ENCODE data around the gene JAKMIP1.

The JAKMIP1 gene

DNA sequence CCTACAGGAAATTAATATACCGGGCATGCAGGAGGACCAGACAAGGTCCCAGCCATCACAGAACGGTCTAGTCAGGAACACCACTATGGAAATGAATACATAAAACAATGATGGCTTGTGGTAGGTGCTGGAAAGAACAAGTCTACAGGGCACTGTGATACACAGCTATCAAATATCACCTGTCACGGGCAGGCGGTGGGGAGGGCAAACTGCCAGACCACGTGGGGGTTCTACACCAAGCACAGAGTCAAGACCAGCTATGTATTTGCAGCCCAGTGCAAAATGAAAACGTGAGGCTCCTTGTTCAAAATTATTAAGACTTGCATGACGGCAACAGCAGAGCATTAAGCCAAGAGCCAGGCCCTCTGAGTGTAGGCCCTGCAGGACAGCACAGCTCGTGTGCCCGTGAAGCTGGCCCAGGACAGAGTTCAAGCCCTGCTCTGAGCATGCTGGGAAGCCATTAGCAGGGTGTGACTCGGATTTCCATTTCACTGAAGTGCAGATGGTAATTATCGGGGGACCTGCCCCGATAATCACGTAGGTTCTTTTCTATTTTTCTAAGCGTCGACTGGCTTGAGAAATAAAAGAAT is 83.6 kb downstream of the JAKMIP1 start:
- DNase-seq (ENCODE audit: extremely low read depth, low read depth): no peak
- TF ChIP-seq CTCF (IDR thresholded peaks at IDR 0.05; ENCODE audit: low read depth, low read length): no peak

DNA sequence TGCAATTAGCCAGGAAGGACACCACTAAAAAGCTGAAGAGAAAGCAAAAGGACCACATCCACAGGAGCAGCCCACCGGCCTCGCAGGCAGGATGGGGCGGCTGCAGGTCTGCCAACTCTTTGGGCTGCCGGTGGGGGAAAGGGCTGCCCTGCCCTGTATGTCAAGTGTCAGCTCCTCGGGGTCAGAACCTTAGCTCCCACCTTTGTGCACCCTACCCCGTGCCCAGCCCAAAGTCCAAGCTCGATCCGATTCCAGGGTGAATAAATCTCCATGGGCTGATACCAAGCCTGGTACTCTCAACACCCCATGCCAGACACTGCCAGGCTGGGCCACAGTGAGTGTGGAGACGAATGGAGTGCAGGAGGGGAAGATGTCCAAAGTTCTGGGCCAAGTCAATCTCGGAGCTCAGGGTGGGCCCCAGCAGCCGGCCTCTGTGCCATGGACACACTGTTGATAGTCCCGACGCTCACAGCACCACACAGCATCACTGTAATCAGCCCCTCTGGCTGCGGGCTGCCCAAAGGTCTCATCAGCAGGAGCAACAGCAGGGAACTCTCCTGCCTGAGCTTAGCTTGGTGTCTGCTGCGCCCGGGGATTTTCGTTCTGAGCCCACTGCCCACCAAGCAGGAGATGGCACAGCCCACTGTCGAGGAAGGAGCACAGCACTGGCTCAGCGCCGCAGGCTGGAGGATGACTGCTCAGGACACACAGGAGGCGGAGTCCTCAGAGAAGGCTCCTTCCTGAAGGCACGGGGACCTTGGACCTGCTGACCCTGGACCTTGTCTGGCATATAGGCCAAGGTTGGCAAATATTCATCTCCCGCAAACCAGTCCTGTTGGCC is 84.4 kb downstream of the JAKMIP1 start:
- no peak for TF ChIP-seq CTCF (IDR thresholded peaks at IDR 0.05; ENCODE audit: low read depth, low read length)
- no peak for DNase-seq (ENCODE audit: extremely low read depth, low read depth)

- no peak for TF ChIP-seq CTCF (IDR thresholded peaks at IDR 0.05; ENCODE audit: low read depth, low read length)
- no peak for DNase-seq (ENCODE audit: extremely low read depth, low read depth)
Observed at GRCh38 chr4:6115342-6115741, 85.0 kb downstream of the JAKMIP1 start.

DNA sequence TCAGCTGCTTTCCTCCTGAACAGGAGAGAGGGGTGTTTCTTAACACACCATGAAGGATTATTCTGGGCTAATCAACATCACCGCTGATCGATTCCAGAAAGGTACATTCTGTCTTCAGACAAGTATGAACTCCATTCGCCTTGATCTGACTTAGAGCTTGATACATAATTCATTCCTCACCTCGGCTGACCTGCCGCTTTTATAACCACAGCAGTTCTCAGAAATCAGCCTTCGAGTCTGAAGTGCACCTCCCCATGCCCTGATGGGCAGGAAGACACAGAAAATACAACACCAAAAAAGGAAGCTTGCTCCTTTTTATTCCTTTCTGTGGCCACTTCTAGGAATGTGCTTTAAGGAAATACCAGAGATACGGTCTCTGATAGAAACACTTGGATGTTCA is 85.7 kb downstream of the JAKMIP1 start:
- no peak for TF ChIP-seq CTCF (IDR thresholded peaks at IDR 0.05; ENCODE audit: low read depth, low read length)
- DNase-seq (ENCODE audit: extremely low read depth, low read depth): no peak

- no peak for DNase-seq (ENCODE audit: extremely low read depth, low read depth)
- no peak for TF ChIP-seq CTCF (IDR thresholded peaks at IDR 0.05; ENCODE audit: low read depth, low read length)
Observed at GRCh38 chr4:6114181-6114580, 86.2 kb downstream of the JAKMIP1 start.

- no peak for DNase-seq (ENCODE audit: extremely low read depth, low read depth)
- TF ChIP-seq CTCF (IDR thresholded peaks at IDR 0.05; ENCODE audit: low read depth, low read length): no peak
Observed at GRCh38 chr4:6113641-6114040, 86.7 kb downstream of the JAKMIP1 start.

DNA sequence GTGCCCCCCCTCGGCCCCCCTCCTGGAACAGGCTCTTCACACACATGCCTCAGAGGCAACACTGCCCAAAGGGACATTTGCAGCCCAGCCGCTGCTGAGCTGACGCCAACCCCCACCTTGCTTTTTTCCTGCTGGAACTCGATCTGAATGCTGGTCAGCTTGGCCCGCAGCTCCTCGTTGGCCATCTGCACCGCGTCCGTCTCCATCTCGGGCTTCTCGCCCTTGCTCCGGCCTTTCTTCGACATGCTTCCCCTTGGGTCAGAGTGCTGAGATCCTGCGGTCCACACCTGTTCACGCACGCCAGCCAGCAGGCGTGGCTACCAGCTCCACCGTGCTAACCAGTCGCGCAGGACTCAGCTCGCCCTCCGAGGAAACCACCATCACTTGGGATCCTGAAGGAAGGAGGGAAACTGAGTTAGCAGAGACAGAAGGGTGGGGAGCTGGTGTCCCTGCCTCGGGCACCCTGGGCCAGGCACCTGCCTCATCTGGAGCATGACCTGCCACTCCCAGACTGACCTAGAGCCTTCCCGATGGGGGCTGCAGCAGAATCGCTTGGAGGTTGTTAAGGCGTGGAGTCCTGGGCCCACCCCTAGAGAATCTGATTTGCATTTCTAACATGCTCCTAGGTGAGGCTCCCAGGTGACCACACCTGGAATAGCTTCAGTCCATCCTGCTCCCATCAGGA is 87.6 kb downstream of the JAKMIP1 start:
- no peak for TF ChIP-seq CTCF (IDR thresholded peaks at IDR 0.05; ENCODE audit: low read depth, low read length)

More for the DNA sequence above, 87.6 kb downstream of the JAKMIP1 start:
- no peak for DNase-seq (ENCODE audit: extremely low read depth, low read depth)
